A549 (cell line): ENCODE measurements around the gene SPDYC. TPM values are rescaled to one million over a fixed set of nuclear protein-coding genes. Genes with fewer than 3 reads are reported as not detected.

Experiments
- ATAC-seq, 2 experiments: fragments of 200-7000 bp in 1 of 2; fragments of >200 bp in 1 of 2; cut with Nextera tagmentation in 1 of 2; cut with Tn5 transposase in 1 of 2; 3 replicates each; pipeline versions ENCODE4 v1.8.0 to v1.9.1; 2018 to 2020; ENCODE audit warnings: mild to moderate bottlenecking in 1 of 2, moderate library complexity in 1 of 2
- CTCF ChIA-PET: fragments of 300-600 bp; sonication (Branson Sonifier 250); formaldehyde crosslinking; extraction: SDS; loops from one replicate; lab custom pipeline; 2021; ENCODE audit warnings: antibody characterized with exemption, inconsistent platforms; lab: Yijun Ruan, JAX
- POLR2A ChIA-PET: fragments of 350-600 bp; formaldehyde crosslinking; extraction: SDS; loops from one replicate; lab custom pipeline; 2021; ENCODE audit warnings: antibody characterized with exemption, inconsistent platforms; lab: Yijun Ruan, JAX
- DNase-seq, 2 experiments: peaks; one replicate each; pipeline versions ENCODE4 v3.0.0 to v3.0.0-alpha.2; 2011 to 2016; ENCODE audit warnings: low read depth in 1 of 2, low spot score in 1 of 2
- FAIRE-seq: peaks from 2 replicates; lab custom pipeline; 2011; peaks lifted over from hg19 to GRCh38; lab: Jason Lieb, UNC
- H3K27ac ChIP-seq, 2 experiments: fragments of >200 bp; sonication (Bioruptor Twin); formaldehyde crosslinking; 3 replicates each; pipeline ENCODE4 v1.5.1; 2016 to 2017
- H3K4me1 ChIP-seq: fragments of >200 bp; sonication (Bioruptor Twin); formaldehyde crosslinking; 3 replicates; pipeline ENCODE4 v1.6.1; 2016
- H3K4me2 ChIP-seq: fragments of >200 bp; sonication (Bioruptor Twin); formaldehyde crosslinking; 3 replicates; pipeline ENCODE4 v1.6.1; 2016
- H3K4me3 ChIP-seq: fragments of >200 bp; sonication (Bioruptor Twin); formaldehyde crosslinking; 3 replicates; pipeline ENCODE4 v1.5.1; 2016
- H3K9me3 ChIP-seq: fragments of >200 bp; sonication (Bioruptor Twin); formaldehyde crosslinking; 3 replicates; pipeline ENCODE4 v1.6.1; 2016
- CHD2 ChIP-seq: fragments of 150-350 bp; IDR thresholded peaks from 2 replicates; pipeline ENCODE4 v1.6.1; 2014; ENCODE audit warnings: low read length; ENCODE audit not compliant: partially characterized antibody
- ESRRA ChIP-seq: fragments of 150-350 bp; IDR thresholded peaks from 2 replicates; pipeline ENCODE4 v1.6.1; 2014; ENCODE audit warnings: mild to moderate bottlenecking, low read length, borderline replicate concordance
- FOSL2 ChIP-seq, 2 experiments: fragments of 450-650 bp in 1 of 2; fragments of >200 bp in 1 of 2; sonication (Bioruptor Twin) in 1 of 2; formaldehyde crosslinking; IDR thresholded peaks; 2 replicates each; pipeline versions ENCODE4 v1.5.0 to v1.6.1; 2016 to 2020; ENCODE audit warnings: mild to moderate bottlenecking in 1 of 2, moderate library complexity in 1 of 2
- FOXS1 ChIP-seq: fragments of 250-450 bp; sonication (Bioruptor Pico); IDR thresholded peaks from 2 replicates; pipeline ENCODE4 v1.5.0; 2020; ENCODE audit warnings: mild to moderate bottlenecking, moderate library complexity
- GATA3 ChIP-seq: IDR thresholded peaks from 2 replicates; pipeline ENCODE4 v1.6.1; 2012; ENCODE audit warnings: borderline replicate concordance
- HES2 ChIP-seq: fragments of >200 bp; sonication (Bioruptor Twin); formaldehyde crosslinking; IDR thresholded peaks from 2 replicates; pipeline ENCODE4 v1.6.1; 2016
- HEYL ChIP-seq: fragments of 250-450 bp; sonication (Bioruptor Pico); IDR thresholded peaks from 2 replicates; pipeline ENCODE4 v1.8.0; 2021; ENCODE audit warnings: mild to moderate bottlenecking, moderate library complexity
- HOXB5 ChIP-seq: fragments of 250-450 bp; sonication (Bioruptor Pico); IDR thresholded peaks from 2 replicates; pipeline ENCODE4 v1.5.0; 2020; ENCODE audit warnings: mild to moderate bottlenecking, moderate library complexity
- JUN ChIP-seq, 2 experiments: fragments of >200 bp; sonication (Bioruptor Twin); formaldehyde crosslinking; IDR thresholded peaks; 2 replicates in 1 of 2; 3 replicates in 1 of 2; pipeline ENCODE4 v1.6.1; 2016 to 2017
- MAZ ChIP-seq: fragments of 150-350 bp; IDR thresholded peaks from 2 replicates; pipeline ENCODE4 v1.6.1; 2014; ENCODE audit warnings: antibody characterized with exemption, low read depth, low read length, borderline replicate concordance
- MYC ChIP-seq: IDR thresholded peaks from 2 replicates; pipeline ENCODE4 v1.6.1; 2012; ENCODE audit warnings: mild to moderate bottlenecking, inconsistent platforms, low read length, improper control_type of control experiment, borderline replicate concordance
- NFE2L2 ChIP-seq: fragments of 150-350 bp; conservative IDR thresholded peaks from 2 replicates; pipeline ENCODE4 v1.6.1; 2014; ENCODE audit warnings: low read length
- NR3C1 ChIP-seq: fragments of >200 bp; sonication (Bioruptor Twin); formaldehyde crosslinking; IDR thresholded peaks from 3 replicates; pipeline ENCODE4 v1.6.1; 2017
- POLR2A ChIP-seq: IDR thresholded peaks from 2 replicates; pipeline ENCODE4 v1.6.1; 2012; ENCODE audit warnings: mild to moderate bottlenecking, low read length
- POLR2AphosphoS2 ChIP-seq: conservative IDR thresholded peaks from 2 replicates; pipeline ENCODE4 v1.6.1; 2012; ENCODE audit warnings: low read length, improper control_type of control experiment, inconsistent platforms
- RNF2 ChIP-seq: fragments of 200-600 bp; sonication (generic); IDR thresholded peaks from 2 replicates; pipeline ENCODE4 v1.6.1; 2016; ENCODE audit warnings: low read depth, mild to moderate bottlenecking, antibody characterized with exemption, moderate library complexity, borderline replicate concordance
- USF2 ChIP-seq: fragments of 450-650 bp; IDR thresholded peaks from 2 replicates; pipeline ENCODE4 v1.6.1; 2014; ENCODE audit warnings: antibody characterized with exemption
- ZFP36 ChIP-seq: fragments of 450-650 bp; IDR thresholded peaks from 2 replicates; pipeline ENCODE4 v1.6.1; 2014; ENCODE audit warnings: borderline replicate concordance; ENCODE audit not compliant: partially characterized antibody
- WGBS: methylation state at CpG from one replicate; pipeline ENCODE4 v1.1.6; 2017; ENCODE audit errors: missing lambda C conversion rate; 5-methylcytosine and 5-hydroxymethylcytosine counted together
- polyA plus RNA-seq, 4 experiments: library from polyadenylated mRNA; depleted of rRNA in 3 of 4; stranded (reverse); fragments of >200 nt; fragmentation: RNase III in 1 of 4; extraction: RNeasy Plus Mini Kit Qiagen cat#74134 plus additional on column Dnase treatment in 1 of 4; gene quantifications; 2 replicates in 3 of 4; 3 replicates in 1 of 4; pipeline ENCODE4 v1.2.3, GENCODE V29; 2011 to 2017
- TF ChIP-seq, protein P1 (sequence below): fragments of >200 bp; sonication (Bioruptor Twin); formaldehyde crosslinking; IDR thresholded peaks from 3 replicates; pipeline ENCODE4 v1.5.1; 2016
- TF ChIP-seq, protein P2 (sequence below): IDR thresholded peaks from 2 replicates; pipeline ENCODE4 v1.6.1; 2012

SPDYC gene
- polyA plus RNA-seq, 2 of the 4 experiments (the other 2 are of a cell fraction) = not detected

- ChIA-PET CTCF (interaction anchor here (0.6 to 7.3 kb wide), 4 partner anchors 12 to 147 kb away, joined by 3 to 75 read pairs (median 12); partner anchors contain the start of genes FAU, MRPL49, TM7SF2 and ZNHIT2), POLR2A (interaction anchor here (0.5 to 2.1 kb wide), 2 partner anchors 10 to 353 kb away, joined by 3 to 14 read pairs; partner anchors contain the start of genes FAU and MRPL49)
- no peak overlapping the region for H3K27ac ChIP-seq
Observed at GRCh38 chr11:65131895-65132237, 38.2 kb upstream of the SPDYC start.

DNA sequence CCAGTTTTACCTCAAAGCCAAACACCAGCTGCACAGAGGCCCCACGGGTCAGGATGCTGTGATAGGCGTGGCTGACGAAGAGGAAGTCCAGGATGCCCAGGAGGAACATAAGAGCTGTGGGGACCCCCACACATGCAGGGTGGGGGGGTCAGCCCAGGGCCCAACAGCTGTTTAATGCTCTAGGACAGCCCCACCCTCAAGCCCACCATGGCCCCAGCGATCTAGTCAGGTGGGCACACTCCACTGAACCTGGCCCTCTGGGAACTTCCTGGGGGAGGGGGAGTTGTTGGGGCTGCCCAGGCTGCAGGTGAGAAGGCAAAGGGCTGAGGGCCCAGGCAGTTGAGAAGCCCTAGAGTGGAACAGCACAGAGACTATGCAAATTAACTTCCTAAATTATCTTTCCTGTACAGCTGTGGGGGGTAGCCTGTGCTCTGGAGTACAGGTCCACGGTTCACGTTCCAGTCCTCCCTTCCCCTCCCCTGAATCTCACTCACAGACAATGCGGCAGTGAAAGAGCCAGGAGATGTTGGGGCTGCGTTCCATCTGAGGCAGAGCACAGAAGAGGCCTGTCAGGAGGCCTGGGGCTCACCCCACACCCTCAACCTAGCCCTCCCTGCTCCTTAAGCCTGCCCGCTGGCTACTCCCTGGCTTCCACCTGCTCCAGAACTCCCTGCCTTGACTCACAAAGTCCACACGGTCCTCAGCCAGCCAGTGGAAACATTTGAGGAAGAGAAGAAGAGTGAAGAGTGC, 37.6 kb upstream of the SPDYC start:
- TF ChIP-seq POLR2AphosphoS2 (no peak), MAZ (no peak)
- Histone ChIP-seq H3K27ac (no peak overlapping the region), H3K4me3 (no peak overlapping the region; the same call in 2 of the 3 replicates), H3K9me3 (no peaks in the 10 kb centered on the region), H3K4me2 (peak overlapping the region; percentile 100), H3K4me1 (peaks cover 15% of the 10 kb centered on the region)
- ChIA-PET CTCF (interaction anchor here (2.3 to 7.3 kb wide), 2 partner anchors 13 to 20 kb away, joined by 9 to 75 read pairs; partner anchors contain the start of genes FAU, MRPL49, TM7SF2 and ZNHIT2), POLR2A (interaction anchor here (2.1 kb wide), 1 partner anchor 10 kb away, joined by 14 read pairs; the partner anchor contains the start of genes FAU and MRPL49)
- DNase-seq (no peak), FAIRE-seq (no peak), ATAC-seq (no peak)
- WGBS = 84% methylated on average over 10 of the region's 10 CpGs

More at GRCh38 chr11:65131895-65132237, 38.2 kb upstream of the SPDYC start:
- Histone ChIP-seq H3K4me3 (no peak overlapping the region), H3K4me2 (no peak overlapping the region), H3K9me3 (no peaks in the 10 kb centered on the region), H3K4me1 (peaks cover 15% of the 10 kb centered on the region)
- no peak for DNase-seq
- 83% methylated on average over 6 of the region's 6 CpGs for whole genome bisulfite sequencing
- FAIRE-seq = no peak
- TF ChIP-seq NR3C1 = no peak
- TF ChIP-seq MYC = no peak
- TF ChIP-seq GATA3 = no peak
- TF ChIP-seq HOXB5 = no peak
- no peak for TF ChIP-seq JUN (IDR thresholded peaks at IDR 0.05)
- TF ChIP-seq, protein P1, sequence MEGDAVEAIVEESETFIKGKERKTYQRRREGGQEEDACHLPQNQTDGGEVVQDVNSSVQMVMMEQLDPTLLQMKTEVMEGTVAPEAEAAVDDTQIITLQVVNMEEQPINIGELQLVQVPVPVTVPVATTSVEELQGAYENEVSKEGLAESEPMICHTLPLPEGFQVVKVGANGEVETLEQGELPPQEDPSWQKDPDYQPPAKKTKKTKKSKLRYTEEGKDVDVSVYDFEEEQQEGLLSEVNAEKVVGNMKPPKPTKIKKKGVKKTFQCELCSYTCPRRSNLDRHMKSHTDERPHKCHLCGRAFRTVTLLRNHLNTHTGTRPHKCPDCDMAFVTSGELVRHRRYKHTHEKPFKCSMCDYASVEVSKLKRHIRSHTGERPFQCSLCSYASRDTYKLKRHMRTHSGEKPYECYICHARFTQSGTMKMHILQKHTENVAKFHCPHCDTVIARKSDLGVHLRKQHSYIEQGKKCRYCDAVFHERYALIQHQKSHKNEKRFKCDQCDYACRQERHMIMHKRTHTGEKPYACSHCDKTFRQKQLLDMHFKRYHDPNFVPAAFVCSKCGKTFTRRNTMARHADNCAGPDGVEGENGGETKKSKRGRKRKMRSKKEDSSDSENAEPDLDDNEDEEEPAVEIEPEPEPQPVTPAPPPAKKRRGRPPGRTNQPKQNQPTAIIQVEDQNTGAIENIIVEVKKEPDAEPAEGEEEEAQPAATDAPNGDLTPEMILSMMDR = no peak
- no peak for TF ChIP-seq FOSL2 (IDR thresholded peaks at IDR 0.05)
- no peak for TF ChIP-seq FOSL2 (CRISPR knock-in tag; IDR thresholded peaks at IDR 0.05)
- no peak for ATAC-seq

DNA sequence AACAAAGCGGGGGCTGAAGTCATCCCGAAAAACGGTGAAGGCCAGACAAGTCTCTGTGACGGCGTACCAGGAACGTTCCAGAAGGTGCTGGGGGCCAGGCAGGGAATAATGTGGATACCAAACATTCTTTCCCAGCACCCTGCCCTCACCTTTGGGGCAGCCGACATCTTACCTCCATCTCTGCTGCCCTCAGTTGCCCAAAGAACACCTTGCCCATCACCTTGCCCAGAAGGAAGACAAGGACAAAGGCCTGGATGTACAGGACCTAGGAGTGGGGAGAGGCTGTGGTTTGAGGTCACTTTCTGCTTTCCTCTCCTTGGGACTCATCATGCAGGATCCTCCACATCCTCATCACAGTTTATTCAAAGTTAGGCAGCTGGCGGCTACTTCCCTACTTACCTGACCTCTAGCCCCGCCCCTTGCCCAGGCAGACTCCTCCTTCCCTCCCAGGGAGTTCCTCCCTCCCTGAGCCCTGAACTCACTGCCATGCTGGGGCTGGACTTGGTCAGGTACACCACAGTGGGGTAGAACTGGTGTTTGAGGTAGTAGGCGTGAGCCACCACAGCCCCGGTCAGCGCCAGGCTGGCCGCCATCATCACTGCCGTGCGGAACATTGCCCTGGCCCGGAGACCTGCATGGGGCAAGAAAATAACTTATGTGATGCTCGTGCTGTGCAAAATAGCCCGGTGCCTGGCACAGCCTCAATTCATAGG, 36.9 kb upstream of the SPDYC start:
- H3K27ac ChIP-seq = peak overlapping the region; percentile 96 to 98
- FAIRE-seq (no peak), DNase-seq (peak; percentile 42 to 54), ATAC-seq (peak in 1 of 2 experiments; percentile 4; a peak in 3 of 6 replicates)
- peak overlapping the region; percentile 100 for H3K4me2 ChIP-seq
- POLR2A ChIA-PET = interaction anchor here (3.0 kb wide), 1 partner anchor 11 kb away, joined by 37 read pairs; the partner anchor contains the start of genes FAU and MRPL49
- CTCF ChIA-PET = interaction anchor here (0.9 to 7.3 kb wide), 4 partner anchors 14 to 133 kb away, joined by 3 to 75 read pairs (median 8); partner anchors contain the start of genes FAU, MRPL49, TM7SF2 and ZNHIT2
- H3K4me1 ChIP-seq = peaks cover 15% of the 10 kb centered on the region
- no peak for TF ChIP-seq NFE2L2
- no peak for TF ChIP-seq RNF2
- TF ChIP-seq CHD2 = no peak
- TF ChIP-seq ZFP36 = no peak
- TF ChIP-seq HEYL (CRISPR knock-in tag) = no peak
- TF ChIP-seq, protein P2, sequence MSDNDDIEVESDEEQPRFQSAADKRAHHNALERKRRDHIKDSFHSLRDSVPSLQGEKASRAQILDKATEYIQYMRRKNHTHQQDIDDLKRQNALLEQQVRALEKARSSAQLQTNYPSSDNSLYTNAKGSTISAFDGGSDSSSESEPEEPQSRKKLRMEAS = no peak
- no peak for TF ChIP-seq ESRRA
- TF ChIP-seq FOXS1 (CRISPR knock-in tag) = no peak
- no peak for TF ChIP-seq USF2
- TF ChIP-seq HES2 = no peak
- TF ChIP-seq POLR2A = no peak
- H3K4me3 ChIP-seq = peak overlapping the region; percentile 89
- WGBS = 41% methylated on average over 18 of the region's 18 CpGs
- H3K9me3 ChIP-seq = no peaks in the 10 kb centered on the region
